OCI-LY7 (cell line): Measurements from ENCODE around the gene SIAE. TPM values are rescaled to one million over a fixed set of nuclear protein-coding genes. Genes with fewer than 3 reads are reported as not detected.

Experiments
- BruUV-seq: library from RNA; stranded (reverse); fragments of 400-500 nt; replicated peaks from 2 replicates; lab custom pipeline; 2021; lab: Mats Ljungman, UMichigan
- CTCF ChIA-PET: fragments of 300-600 bp; sonication (Branson Sonifier 250); formaldehyde crosslinking; loops from one replicate; lab custom pipeline; 2022; ENCODE audit warnings: antibody characterized with exemption; ENCODE audit not compliant: unreplicated experiment; lab: Charles Lee
- POLR2A ChIA-PET: fragments of 300-600 bp; sonication (Branson Sonifier 250); formaldehyde crosslinking; loops from one replicate; lab custom pipeline; 2022; ENCODE audit warnings: antibody characterized with exemption; lab: Charles Lee
- DNase-seq: peaks from one replicate; pipeline ENCODE4 v3.0.0-alpha.2; 2015; ENCODE audit warnings: low spot score
- H2AFZ ChIP-seq: fragments of 200-600 bp; sonication (generic), shearing (Covaris generic); 2 replicates; pipeline ENCODE4 v1.6.1; 2014; ENCODE audit warnings: mild to moderate bottlenecking, antibody characterized with exemption, low read length, moderate library complexity
- H3K27ac ChIP-seq: fragments of 200-600 bp; sonication (generic); 2 replicates; pipeline ENCODE4 v1.5.1; 2014; ENCODE audit warnings: mixed run types, low read depth, mild to moderate bottlenecking, moderate library complexity, low read length, inconsistent platforms; ENCODE audit not compliant: poor library complexity, severe bottlenecking
- H3K36me3 ChIP-seq: fragments of 200-600 bp; sonication (generic); 2 replicates; pipeline ENCODE4 v1.6.1; 2014; ENCODE audit warnings: mild to moderate bottlenecking, antibody characterized with exemption, low read length, moderate library complexity, mixed read lengths; ENCODE audit not compliant: insufficient read depth
- H3K4me1 ChIP-seq: fragments of 200-600 bp; sonication (generic); 2 replicates; pipeline ENCODE4 v1.5.1; 2014; ENCODE audit warnings: mild to moderate bottlenecking, low read length; ENCODE audit not compliant: insufficient read depth, poor library complexity, severe bottlenecking
- H3K4me2 ChIP-seq: fragments of 200-600 bp; sonication (generic); 2 replicates; pipeline ENCODE4 v1.6.1; 2014; ENCODE audit warnings: mild to moderate bottlenecking, low read length
- H3K4me3 ChIP-seq: fragments of 200-600 bp; sonication (generic); 2 replicates; pipeline ENCODE4 v1.5.1; 2014; ENCODE audit warnings: mild to moderate bottlenecking, low read depth, low read length; ENCODE audit not compliant: poor library complexity, severe bottlenecking
- H3K79me2 ChIP-seq: fragments of 200-600 bp; sonication (generic); 2 replicates; pipeline ENCODE4 v1.6.1; 2016; ENCODE audit warnings: low read depth, mild to moderate bottlenecking, low read length, moderate library complexity, mixed read lengths; ENCODE audit not compliant: insufficient read depth
- H3K9me2 ChIP-seq: fragments of 200-600 bp; sonication (generic); 2 replicates; pipeline ENCODE4 v1.6.1; 2016; ENCODE audit warnings: mild to moderate bottlenecking, low read length, mixed read lengths; ENCODE audit not compliant: insufficient read depth
- H3K9me3 ChIP-seq: fragments of 200-600 bp; sonication (generic); 2 replicates; pipeline ENCODE4 v1.6.1; 2014; ENCODE audit warnings: mild to moderate bottlenecking, mixed run types, low read length, mixed read lengths
- H4K20me1 ChIP-seq: fragments of 200-600 bp; sonication (generic); 2 replicates; pipeline ENCODE4 v1.6.1; 2014; ENCODE audit warnings: mild to moderate bottlenecking, antibody characterized with exemption, low read length, moderate library complexity, mixed read lengths; ENCODE audit not compliant: insufficient read depth
- EZH2phosphoT487 ChIP-seq: fragments of 200-600 bp; sonication (generic); IDR thresholded peaks from 2 replicates; pipeline ENCODE4 v1.6.1; 2018; ENCODE audit warnings: low read depth, borderline replicate concordance, mild to moderate bottlenecking, mixed run types, antibody characterized with exemption, low read length, moderate library complexity, mixed read lengths
- intact Hi-C: fragments of 100-400 bp; cut with micrococcal nuclease; formaldehyde crosslinking; loops from one replicate; pipeline ENCODE4 v1.10.0; 2022; ENCODE audit not compliant: unreplicated experiment
- total RNA-seq, 2 experiments: library from RNA; depleted of rRNA in 1 of 2; stranded (reverse); fragments of >200 nt in 1 of 2; shearing (Covaris generic) in 1 of 2; gene quantifications; 2 replicates each; pipeline ENCODE4 v1.2.3, GENCODE V29; 2014 to 2022
- TF ChIP-seq, protein P1 (sequence below): fragments of 200-600 bp; sonication (generic); conservative IDR thresholded peaks from 2 replicates; pipeline ENCODE4 v1.5.1; 2014; ENCODE audit warnings: mild to moderate bottlenecking, antibody characterized with exemption, low read length, moderate library complexity, mixed read lengths

SIAE gene
- total RNA-seq, 2 experiments from 2014 or later, result 2.6 to 8.6 TPM

DNA sequence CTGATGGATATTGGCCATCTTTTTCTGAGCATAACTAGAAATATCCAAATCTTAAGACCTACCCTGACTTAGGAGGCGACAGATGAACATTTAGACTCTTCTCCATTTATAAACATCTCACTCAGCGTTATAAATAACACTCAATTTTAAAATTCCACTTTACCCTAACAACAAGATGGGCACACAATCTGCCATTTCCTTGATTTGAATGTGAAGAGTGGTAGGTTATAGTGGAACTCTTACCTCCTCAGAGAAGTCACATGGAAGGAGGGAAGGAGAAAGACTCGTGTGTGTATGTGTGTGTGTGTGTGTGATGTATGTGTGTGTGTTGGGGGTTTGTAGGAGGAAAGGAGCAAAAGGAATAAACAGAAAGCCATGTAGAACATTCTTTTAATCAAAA is 15.0 kb downstream of the SIAE start:
- CTCF ChIA-PET, result no interaction called here
- POLR2A ChIA-PET, result no interaction called here

DNA sequence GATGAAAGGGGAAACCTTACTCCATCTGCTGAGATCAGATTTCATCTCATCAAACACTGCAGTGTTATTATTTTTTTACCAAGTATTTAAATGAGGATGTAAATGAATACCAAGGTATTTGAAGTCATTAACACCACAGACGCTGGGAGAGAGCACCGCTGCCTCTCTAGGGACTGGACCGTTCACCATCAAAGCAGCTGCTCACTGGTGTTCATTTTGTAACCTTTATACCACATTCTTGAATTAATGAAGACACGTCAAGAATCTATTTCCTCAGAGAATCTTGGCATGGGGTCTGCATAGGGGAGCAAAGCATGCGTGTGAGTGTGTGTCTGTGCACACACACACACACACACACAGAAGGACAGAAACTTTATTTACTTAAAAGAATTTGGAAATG is 15.6 kb downstream of the SIAE start:
- intact Hi-C loops, result no loop called here
- CTCF ChIA-PET, result no interaction called here

More for the DNA sequence above, 15.0 kb downstream of the SIAE start:
- DNase-seq, result no peak
- H3K4me2 ChIP-seq, result no peak overlapping the region
- H2AFZ ChIP-seq, result no peak overlapping the region
- H3K9me2 ChIP-seq, result no peaks in the 10 kb centered on the region
- no TSS peak for BruUV-seq
- no peak overlapping the region for H3K4me3 ChIP-seq
- intact Hi-C loops, result no loop called here
- H3K79me2 ChIP-seq, result no peaks in the 10 kb centered on the region
- H4K20me1 ChIP-seq, result no peaks in the 10 kb centered on the region
- no peak overlapping the region for H3K27ac ChIP-seq
- H3K36me3 ChIP-seq, result 0 out of 2 replicates have a peak, but pooled peaks cover 3% of the 10 kb centered on the region
- TF ChIP-seq, protein P1, sequence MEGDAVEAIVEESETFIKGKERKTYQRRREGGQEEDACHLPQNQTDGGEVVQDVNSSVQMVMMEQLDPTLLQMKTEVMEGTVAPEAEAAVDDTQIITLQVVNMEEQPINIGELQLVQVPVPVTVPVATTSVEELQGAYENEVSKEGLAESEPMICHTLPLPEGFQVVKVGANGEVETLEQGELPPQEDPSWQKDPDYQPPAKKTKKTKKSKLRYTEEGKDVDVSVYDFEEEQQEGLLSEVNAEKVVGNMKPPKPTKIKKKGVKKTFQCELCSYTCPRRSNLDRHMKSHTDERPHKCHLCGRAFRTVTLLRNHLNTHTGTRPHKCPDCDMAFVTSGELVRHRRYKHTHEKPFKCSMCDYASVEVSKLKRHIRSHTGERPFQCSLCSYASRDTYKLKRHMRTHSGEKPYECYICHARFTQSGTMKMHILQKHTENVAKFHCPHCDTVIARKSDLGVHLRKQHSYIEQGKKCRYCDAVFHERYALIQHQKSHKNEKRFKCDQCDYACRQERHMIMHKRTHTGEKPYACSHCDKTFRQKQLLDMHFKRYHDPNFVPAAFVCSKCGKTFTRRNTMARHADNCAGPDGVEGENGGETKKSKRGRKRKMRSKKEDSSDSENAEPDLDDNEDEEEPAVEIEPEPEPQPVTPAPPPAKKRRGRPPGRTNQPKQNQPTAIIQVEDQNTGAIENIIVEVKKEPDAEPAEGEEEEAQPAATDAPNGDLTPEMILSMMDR, result no peak
- no peaks in the 10 kb centered on the region for H3K9me3 ChIP-seq
- no peaks in the 10 kb centered on the region for H3K4me1 ChIP-seq

DNA sequence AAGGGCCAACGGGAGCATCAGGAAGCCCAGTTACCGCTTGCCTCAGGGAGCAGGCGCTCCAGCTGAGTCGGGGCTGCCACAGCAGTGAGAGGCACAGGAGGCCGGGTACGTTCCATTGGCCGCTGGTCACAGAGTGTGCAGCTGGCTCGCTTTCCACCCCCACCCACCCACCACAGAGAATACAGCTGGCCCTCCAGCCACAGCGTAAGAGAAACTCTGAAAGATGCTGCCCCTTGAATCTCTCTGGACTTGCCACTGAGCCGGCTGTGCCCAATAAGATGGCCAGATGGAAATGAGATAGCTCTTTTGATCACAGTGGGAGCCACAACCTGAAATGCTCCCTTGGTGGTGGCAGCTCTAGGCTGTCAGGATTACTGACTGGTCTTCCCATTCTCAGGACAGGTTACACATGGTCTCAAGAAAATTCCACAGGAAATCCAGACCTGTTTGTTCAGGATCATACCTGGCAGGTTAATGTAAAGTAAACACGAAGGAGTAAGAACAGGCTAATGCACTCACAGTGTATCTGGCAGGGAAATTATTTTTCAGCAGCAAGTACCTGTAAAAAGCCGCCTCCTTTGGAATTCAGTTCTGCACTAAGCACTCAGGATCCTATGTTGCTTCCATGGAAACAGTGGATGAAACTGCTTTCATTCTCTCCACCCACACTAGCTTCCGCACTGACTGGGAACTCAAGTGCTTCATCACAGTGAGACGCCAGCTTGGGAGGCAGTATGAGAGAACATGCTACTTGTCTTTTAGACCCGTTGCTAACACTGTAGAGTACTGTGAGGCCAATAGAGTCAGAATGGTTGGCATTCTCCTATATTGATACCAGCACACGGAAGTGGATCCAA is 16.5 kb downstream of the SIAE start:
- H3K9me3 ChIP-seq, result no peaks in the 10 kb centered on the region
- no peak for DNase-seq
- H3K4me1 ChIP-seq, result no peaks in the 10 kb centered on the region
- TF ChIP-seq EZH2phosphoT487, result no peak
- TF ChIP-seq, protein P1, result no peak
- H2AFZ ChIP-seq, result no peak overlapping the region
- H3K79me2 ChIP-seq, result no peaks in the 10 kb centered on the region
- H3K9me2 ChIP-seq, result no peaks in the 10 kb centered on the region
- H3K27ac ChIP-seq, result no peak overlapping the region
- no TSS peak for BruUV-seq
- H3K4me2 ChIP-seq, result no peak overlapping the region
- no peak overlapping the region for H3K4me3 ChIP-seq
- ChIA-PET POLR2A (interaction anchor here (0.6 to 1.2 kb wide), 2 partner anchors 17 to 81 kb away, joined by 4 to 5 read pairs; no protein-coding TSS in a partner anchor), CTCF (no interaction called here)
- H3K36me3 ChIP-seq, result 0 out of 2 replicates have a peak, but pooled peaks cover 3% of the 10 kb centered on the region
- intact Hi-C loops, result no loop called here
- H4K20me1 ChIP-seq, result no peaks in the 10 kb centered on the region

More for the DNA sequence above, 15.6 kb downstream of the SIAE start:
- Histone ChIP-seq H2AFZ (no peak overlapping the region), H3K4me2 (no peak overlapping the region), H3K79me2 (no peaks in the 10 kb centered on the region), H3K36me3 (0 out of 2 replicates have a peak, but pooled peaks cover 3% of the 10 kb centered on the region), H3K9me3 (no peaks in the 10 kb centered on the region), H3K9me2 (no peaks in the 10 kb centered on the region), H3K27ac (no peak overlapping the region), H3K4me3 (no peak overlapping the region), H4K20me1 (no peaks in the 10 kb centered on the region), H3K4me1 (no peaks in the 10 kb centered on the region)
- POLR2A ChIA-PET, result no interaction called here
- no TSS peak for BruUV-seq
- no peak for TF ChIP-seq EZH2phosphoT487
- TF ChIP-seq, protein P1, result no peak
- DNase-seq, result no peak
